K562 (cell line): Measurements from ENCODE around the gene MDK. TPM values are rescaled to one million over a fixed set of nuclear protein-coding genes. Genes with fewer than 3 reads are reported as not detected.

ENCODE experiments used
- BACH1 ChIP-seq: fragments of 200-800 bp; sonication (Bioruptor generic); IDR thresholded peaks from 2 replicates; pipeline ENCODE4 v1.6.1; 2016; ENCODE audit warnings: missing genetic modification characterization, missing compliant biosample characterization
- CCAR2 ChIP-seq: fragments of 200-400 bp; formaldehyde crosslinking; IDR thresholded peaks from 2 replicates; pipeline ENCODE4 v1.6.1; 2017; ENCODE audit warnings: mild to moderate bottlenecking, low read depth, low read length
- DMBX1 ChIP-seq: fragments of 250-450 bp; sonication (Bioruptor Pico); IDR thresholded peaks from 2 replicates; pipeline ENCODE4 v1.8.0; 2022; ENCODE audit warnings: inconsistent platforms, mild to moderate bottlenecking, moderate library complexity, borderline replicate concordance
- DPF2 ChIP-seq: fragments of 450-650 bp; IDR thresholded peaks from 2 replicates; pipeline ENCODE4 v1.6.1; 2016
- GATAD2A ChIP-seq: fragments of 450-650 bp; IDR thresholded peaks from 2 replicates; pipeline ENCODE4 v1.6.1; 2017
- GTF2E2 ChIP-seq: fragments of 200-800 bp; sonication (Bioruptor generic); IDR thresholded peaks from 2 replicates; pipeline ENCODE4 v1.6.1; 2016; ENCODE audit warnings: missing genetic modification characterization, missing compliant biosample characterization
- L3MBTL2 ChIP-seq: fragments of 450-650 bp; IDR thresholded peaks from 2 replicates; pipeline ENCODE4 v1.6.1; 2016; ENCODE audit warnings: mild to moderate bottlenecking, moderate library complexity
- MCM3 ChIP-seq: fragments of 450-650 bp; IDR thresholded peaks from 2 replicates; pipeline ENCODE4 v1.6.1; 2016
- NCOR1 ChIP-seq: fragments of 450-650 bp; IDR thresholded peaks from 2 replicates; pipeline ENCODE4 v1.6.1; 2016; ENCODE audit warnings: mild to moderate bottlenecking, moderate library complexity
- NFE2L1 ChIP-seq: fragments of 450-650 bp; IDR thresholded peaks from 2 replicates; pipeline ENCODE4 v1.6.1; 2016; ENCODE audit warnings: missing genetic modification characterization, low read depth, mild to moderate bottlenecking, missing compliant biosample characterization, moderate library complexity, borderline replicate concordance
- POLR2A ChIP-seq: fragments of 450-650 bp; conservative IDR thresholded peaks from 2 replicates; pipeline ENCODE4 v1.6.1; 2016
- TAF15 ChIP-seq: fragments of 200-400 bp; formaldehyde crosslinking; IDR thresholded peaks from 2 replicates; pipeline ENCODE4 v1.6.1; 2017; ENCODE audit warnings: mild to moderate bottlenecking, low read depth, low read length, moderate library complexity
- TEAD1 ChIP-seq, 2 experiments: fragments of 450-650 bp in 1 of 2; sonication (generic) in 1 of 2; formaldehyde crosslinking; IDR thresholded peaks; 2 replicates each; pipeline versions ENCODE4 v1.4.0 to v1.8.0; 2020 to 2022; ENCODE audit warnings: mild to moderate bottlenecking in 2 of 2, missing genetic modification reagents in 1 of 2
- ZFP36 ChIP-seq: fragments of 150-350 bp; IDR thresholded peaks from 2 replicates; pipeline ENCODE4 v1.6.1; 2018; ENCODE audit warnings: low read length, low read depth; ENCODE audit not compliant: partially characterized antibody
- ZNF347 ChIP-seq: fragments of 450-650 bp; formaldehyde crosslinking; IDR thresholded peaks from 2 replicates; pipeline ENCODE4 v1.4.0; 2020; ENCODE audit warnings: low read depth, mild to moderate bottlenecking, moderate library complexity
- polyA plus RNA-seq, 8 experiments: library from polyadenylated mRNA; depleted of rRNA in 4 of 8; stranded (reverse) in 5 of 8; unstranded in 3 of 8; fragments of >200 nt; fragmentation: Nextera tagmentation in 2 of 8; fragmentation: Illumina TruSeq in 1 of 8; extraction: Ambion mirVana in 2 of 8; extraction: Trizol in 1 of 8; gene quantifications; 2 replicates each; pipeline versions ENCODE4 v1.2.1 to v1.2.3, GENCODE V29; 2011 to 2014; ENCODE audit warnings: inconsistent platforms in 1 of 8, missing spikeins in 1 of 8
- total RNA-seq, 7 experiments: library from RNA; depleted of rRNA in 6 of 7; stranded (reverse); fragments of >200 nt in 6 of 7; fragmentation: Illumina TruSeq in 2 of 7; extraction: Trizol in 2 of 7; gene quantifications; 2 replicates each; pipeline versions ENCODE4 v1.2.1 to v1.2.3, GENCODE V29; 2011 to 2021; ENCODE audit warnings: low replicate concordance in 1 of 7
- TF ChIP-seq, protein P1 (sequence below): fragments of 250-450 bp; sonication (Bioruptor Pico); IDR thresholded peaks from 2 replicates; pipeline ENCODE4 v1.4.0; 2020
- TF ChIP-seq, protein P2 (sequence below): IDR thresholded peaks from 2 replicates; pipeline ENCODE4 v1.6.1; 2016; ENCODE audit warnings: missing genetic modification characterization, missing compliant biosample characterization
- TF ChIP-seq, protein P3 (sequence below): sonication (generic); IDR thresholded peaks from 2 replicates; pipeline ENCODE4 v1.6.1; 2016
- TF ChIP-seq, protein P4 (sequence below): sonication (generic); formaldehyde crosslinking; IDR thresholded peaks from 2 replicates; pipeline ENCODE4 v1.8.0; 2023; ENCODE audit warnings: mild to moderate bottlenecking, missing genetic modification reagents
- TF ChIP-seq, protein P5 (sequence below): sonication (generic); formaldehyde crosslinking; IDR thresholded peaks from 2 replicates; pipeline ENCODE4 v1.8.0; 2022; ENCODE audit warnings: mild to moderate bottlenecking, missing genetic modification reagents

MDK gene
- total and polyA plus RNA-seq, 9 of the 15 experiments (the other 6 are each of a cell fraction or from before 2014, with no cell fraction given), result 20.7 to 700 (median 350) TPM

DNA sequence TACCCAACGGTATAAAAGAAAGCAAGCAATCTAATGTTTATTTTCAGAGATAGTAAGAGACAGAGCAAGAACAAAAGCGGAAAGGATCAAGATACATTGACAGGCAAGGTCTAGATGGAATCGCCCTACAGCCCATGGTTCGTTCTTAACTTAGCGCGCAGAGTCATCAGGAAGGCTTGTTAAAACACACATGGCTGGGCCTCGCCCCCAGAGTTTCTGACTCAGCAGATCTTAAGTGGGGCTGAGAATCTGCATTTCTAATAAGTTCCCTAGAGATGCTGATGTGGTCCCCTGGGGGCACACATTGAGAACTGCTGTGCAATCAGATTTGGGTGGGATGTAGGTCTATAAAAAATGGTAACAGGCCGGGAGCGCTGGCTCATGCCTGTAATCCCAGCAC is 45.9 kb downstream of the MDK start (continued):
- TF ChIP-seq BACH1 (tag) (peak; percentile 95), POLR2A (no peak), MCM3 (no peak), GTF2E2 (tag) (no peak), TEAD1 (CRISPR knock-in tag; IDR thresholded peaks at IDR 0.05) (no peak), ZFP36 (no peak), GATAD2A (no peak), NCOR1 (no peak), CCAR2 (no peak), DMBX1 (CRISPR knock-in tag) (no peak), TAF15 (no peak), ZNF347 (CRISPR knock-in tag) (no peak), DPF2 (peak; percentile 81), L3MBTL2 (peak; percentile 36; the same call in 1 of the 2 replicates), NFE2L1 (0 out of 2 replicates have a peak, but pooled peaks have one; percentile 16)
- TF ChIP-seq, protein P1, sequence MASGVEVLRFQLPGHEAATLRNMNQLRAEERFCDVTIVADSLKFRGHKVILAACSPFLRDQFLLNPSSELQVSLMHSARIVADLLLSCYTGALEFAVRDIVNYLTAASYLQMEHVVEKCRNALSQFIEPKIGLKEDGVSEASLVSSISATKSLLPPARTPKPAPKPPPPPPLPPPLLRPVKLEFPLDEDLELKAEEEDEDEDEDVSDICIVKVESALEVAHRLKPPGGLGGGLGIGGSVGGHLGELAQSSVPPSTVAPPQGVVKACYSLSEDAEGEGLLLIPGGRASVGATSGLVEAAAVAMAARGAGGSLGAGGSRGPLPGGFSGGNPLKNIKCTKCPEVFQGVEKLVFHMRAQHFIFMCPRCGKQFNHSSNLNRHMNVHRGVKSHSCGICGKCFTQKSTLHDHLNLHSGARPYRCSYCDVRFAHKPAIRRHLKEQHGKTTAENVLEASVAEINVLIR, result no peak
- TF ChIP-seq, protein P2, sequence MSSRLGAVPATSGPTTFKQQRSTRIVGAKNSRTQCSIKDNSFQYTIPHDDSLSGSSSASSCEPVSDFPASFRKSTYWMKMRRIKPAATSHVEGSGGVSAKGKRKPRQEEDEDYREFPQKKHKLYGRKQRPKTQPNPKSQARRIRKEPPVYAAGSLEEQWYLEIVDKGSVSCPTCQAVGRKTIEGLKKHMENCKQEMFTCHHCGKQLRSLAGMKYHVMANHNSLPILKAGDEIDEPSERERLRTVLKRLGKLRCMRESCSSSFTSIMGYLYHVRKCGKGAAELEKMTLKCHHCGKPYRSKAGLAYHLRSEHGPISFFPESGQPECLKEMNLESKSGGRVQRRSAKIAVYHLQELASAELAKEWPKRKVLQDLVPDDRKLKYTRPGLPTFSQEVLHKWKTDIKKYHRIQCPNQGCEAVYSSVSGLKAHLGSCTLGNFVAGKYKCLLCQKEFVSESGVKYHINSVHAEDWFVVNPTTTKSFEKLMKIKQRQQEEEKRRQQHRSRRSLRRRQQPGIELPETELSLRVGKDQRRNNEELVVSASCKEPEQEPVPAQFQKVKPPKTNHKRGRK, result no peak
- TF ChIP-seq, protein P3, sequence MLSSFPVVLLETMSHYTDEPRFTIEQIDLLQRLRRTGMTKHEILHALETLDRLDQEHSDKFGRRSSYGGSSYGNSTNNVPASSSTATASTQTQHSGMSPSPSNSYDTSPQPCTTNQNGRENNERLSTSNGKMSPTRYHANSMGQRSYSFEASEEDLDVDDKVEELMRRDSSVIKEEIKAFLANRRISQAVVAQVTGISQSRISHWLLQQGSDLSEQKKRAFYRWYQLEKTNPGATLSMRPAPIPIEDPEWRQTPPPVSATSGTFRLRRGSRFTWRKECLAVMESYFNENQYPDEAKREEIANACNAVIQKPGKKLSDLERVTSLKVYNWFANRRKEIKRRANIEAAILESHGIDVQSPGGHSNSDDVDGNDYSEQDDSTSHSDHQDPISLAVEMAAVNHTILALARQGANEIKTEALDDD, result peak; percentile 37; the same call in 1 of the 2 replicates
- TF ChIP-seq, protein P4, sequence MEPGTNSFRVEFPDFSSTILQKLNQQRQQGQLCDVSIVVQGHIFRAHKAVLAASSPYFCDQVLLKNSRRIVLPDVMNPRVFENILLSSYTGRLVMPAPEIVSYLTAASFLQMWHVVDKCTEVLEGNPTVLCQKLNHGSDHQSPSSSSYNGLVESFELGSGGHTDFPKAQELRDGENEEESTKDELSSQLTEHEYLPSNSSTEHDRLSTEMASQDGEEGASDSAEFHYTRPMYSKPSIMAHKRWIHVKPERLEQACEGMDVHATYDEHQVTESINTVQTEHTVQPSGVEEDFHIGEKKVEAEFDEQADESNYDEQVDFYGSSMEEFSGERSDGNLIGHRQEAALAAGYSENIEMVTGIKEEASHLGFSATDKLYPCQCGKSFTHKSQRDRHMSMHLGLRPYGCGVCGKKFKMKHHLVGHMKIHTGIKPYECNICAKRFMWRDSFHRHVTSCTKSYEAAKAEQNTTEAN (CRISPR knock-in tag), result no peak
- TF ChIP-seq, protein P5, sequence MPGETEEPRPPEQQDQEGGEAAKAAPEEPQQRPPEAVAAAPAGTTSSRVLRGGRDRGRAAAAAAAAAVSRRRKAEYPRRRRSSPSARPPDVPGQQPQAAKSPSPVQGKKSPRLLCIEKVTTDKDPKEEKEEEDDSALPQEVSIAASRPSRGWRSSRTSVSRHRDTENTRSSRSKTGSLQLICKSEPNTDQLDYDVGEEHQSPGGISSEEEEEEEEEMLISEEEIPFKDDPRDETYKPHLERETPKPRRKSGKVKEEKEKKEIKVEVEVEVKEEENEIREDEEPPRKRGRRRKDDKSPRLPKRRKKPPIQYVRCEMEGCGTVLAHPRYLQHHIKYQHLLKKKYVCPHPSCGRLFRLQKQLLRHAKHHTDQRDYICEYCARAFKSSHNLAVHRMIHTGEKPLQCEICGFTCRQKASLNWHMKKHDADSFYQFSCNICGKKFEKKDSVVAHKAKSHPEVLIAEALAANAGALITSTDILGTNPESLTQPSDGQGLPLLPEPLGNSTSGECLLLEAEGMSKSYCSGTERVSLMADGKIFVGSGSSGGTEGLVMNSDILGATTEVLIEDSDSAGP, result no peak
